DND-41 (cell line): ENCODE results near the gene KCNIP2.

ENCODE experiments used
- CTCF ChIP-seq: IDR thresholded peaks from 2 replicates; pipeline ENCODE4 v1.5.1; 2012; ENCODE audit warnings: borderline replicate concordance, low read length, moderate library complexity, mild to moderate bottlenecking; ENCODE audit not compliant: poor library complexity, severe bottlenecking; ENCODE audit errors: extremely low read depth
- EZH2 ChIP-seq: IDR thresholded peaks from 3 replicates; pipeline ENCODE4 v1.6.1; 2012; ENCODE audit warnings: borderline replicate concordance, low read depth, mild to moderate bottlenecking, moderate library complexity, low read length, inconsistent platforms; ENCODE audit not compliant: severe bottlenecking

- TF ChIP-seq CTCF (no peak), EZH2 (no peak)
These were observed 59.0 kb downstream of the KCNIP2 start for GRCh38 chr10:101784558-101784957.
